Measurements from ENCODE around the gene TP53I13.

Gene TP53I13

GRCh38 chr17:29533976-29534375 is 34.5 kb upstream of the TP53I13 start:
- Histone ChIP-seq H2BK15ac (ENCODE audit: low read length) (no peak overlapping the region), H3K27me3 (ENCODE audit: control insufficient read depth in 3 of 3, insufficient read depth in 3 of 3, low read depth in 1 of 3, low read length in 3 of 3) (no peaks in the 10 kb centered on the region), H3K23ac (ENCODE audit: low read depth, low read length, poor library complexity) (no peak overlapping the region), H3K27ac (replicated peaks; ENCODE audit: low read length) (no peak overlapping the region), H2BK120ac (ENCODE audit: low read depth, low read length) (no peak overlapping the region), H3K14ac (ENCODE audit: low read length) (no peak overlapping the region), H2BK12ac (ENCODE audit: low read length) (no peak overlapping the region), H2AFZ (ENCODE audit: low read length) (no peak overlapping the region), H2AK5ac (ENCODE audit: low read depth, low read length) (no peak overlapping the region), H3K9ac (ENCODE audit: low read depth, low read length, poor library complexity) (no peak overlapping the region), H3K4me1 (ENCODE audit: control insufficient read depth in 2 of 2, insufficient read depth in 1 of 2, low read depth in 1 of 2, low read length in 2 of 2) (no peaks in the 10 kb centered on the region), H3K9me3 (replicated peaks in 1 of 2; ENCODE audit: control insufficient read depth in 2 of 2, insufficient read depth in 1 of 2, low read depth in 1 of 2, low read length in 2 of 2) (no peaks in the 10 kb centered on the region), H3K36me3 (replicated peaks in 1 of 2; ENCODE audit: control insufficient read depth in 2 of 2, insufficient read depth in 2 of 2, low read length in 2 of 2) (peaks cover 17 to 83% of the 10 kb centered on the region in 2 donors), H3K4ac (ENCODE audit: low read length) (no peak overlapping the region), H4K91ac (ENCODE audit: low read depth, low read length, poor library complexity) (no peak overlapping the region), H3K18ac (ENCODE audit: low read length) (no peak overlapping the region), H3K79me1 (ENCODE audit: low read depth, low read length) (no peaks in the 10 kb centered on the region), H2BK5ac (ENCODE audit: low read length) (no peak overlapping the region), H4K8ac (ENCODE audit: low read depth, low read length) (no peak overlapping the region), H3K4me2 (ENCODE audit: insufficient read depth, low read length, poor library complexity, severe bottlenecking) (no peak overlapping the region), H3K4me3 (ENCODE audit: low read length in 2 of 2) (no peak overlapping the region)
- WGBS, 2 donors (ENCODE audit: extremely low coverage in 2 of 2, insufficient read length in 2 of 2, insufficient replicate concordance in 1 of 2): no CpG with 5 or more reads among the region's 8 CpGs
- no peak for DNase-seq (ENCODE audit: low spot score)

- Histone ChIP-seq H3K4me3 (ENCODE audit: low read length in 2 of 2) (no peak overlapping the region), H2AK5ac (ENCODE audit: low read depth, low read length) (no peak overlapping the region), H3K4me1 (ENCODE audit: control insufficient read depth in 2 of 2, insufficient read depth in 1 of 2, low read depth in 1 of 2, low read length in 2 of 2) (peaks cover 0 to 2% of the 10 kb centered on the region in 2 donors), H3K18ac (ENCODE audit: low read length) (no peak overlapping the region), H3K27ac (replicated peaks; ENCODE audit: low read length) (no peak overlapping the region), H2BK12ac (ENCODE audit: low read length) (no peak overlapping the region), H4K8ac (ENCODE audit: low read depth, low read length) (no peak overlapping the region), H3K23ac (ENCODE audit: low read depth, low read length, poor library complexity) (no peak overlapping the region), H3K4ac (ENCODE audit: low read length) (no peak overlapping the region), H2BK120ac (ENCODE audit: low read depth, low read length) (no peak overlapping the region), H3K79me1 (ENCODE audit: low read depth, low read length) (no peaks in the 10 kb centered on the region), H3K9ac (ENCODE audit: low read depth, low read length, poor library complexity) (no peak overlapping the region), H2BK5ac (ENCODE audit: low read length) (no peak overlapping the region), H4K91ac (ENCODE audit: low read depth, low read length, poor library complexity) (no peak overlapping the region), H3K9me3 (replicated peaks in 1 of 2; ENCODE audit: control insufficient read depth in 2 of 2, insufficient read depth in 1 of 2, low read depth in 1 of 2, low read length in 2 of 2) (no peaks in the 10 kb centered on the region), H3K27me3 (ENCODE audit: control insufficient read depth in 3 of 3, insufficient read depth in 3 of 3, low read depth in 1 of 3, low read length in 3 of 3) (no peaks in the 10 kb centered on the region), H3K4me2 (ENCODE audit: insufficient read depth, low read length, poor library complexity, severe bottlenecking) (no peak overlapping the region), H2BK15ac (ENCODE audit: low read length) (no peak overlapping the region), H2AFZ (ENCODE audit: low read length) (no peak overlapping the region), H3K36me3 (replicated peaks in 1 of 2; ENCODE audit: control insufficient read depth in 2 of 2, insufficient read depth in 2 of 2, low read length in 2 of 2) (peaks cover 12 to 78% of the 10 kb centered on the region in 2 donors), H3K14ac (ENCODE audit: low read length) (no peak overlapping the region)
- DNase-seq (ENCODE audit: low spot score): no peak
- WGBS, 2 donors (ENCODE audit: extremely low coverage in 2 of 2, insufficient read length in 2 of 2, insufficient replicate concordance in 1 of 2): no CpG with 5 or more reads among the region's 4 CpGs
Observed at GRCh38 chr17:29544066-29544465, 24.4 kb upstream of the TP53I13 start.

- H3K27me3 ChIP-seq (ENCODE audit: control insufficient read depth in 3 of 3, insufficient read depth in 3 of 3, low read depth in 1 of 3, low read length in 3 of 3): no peaks in the 10 kb centered on the region
- no peak overlapping the region for H2BK15ac ChIP-seq (ENCODE audit: low read length)
- H4K91ac ChIP-seq (ENCODE audit: low read depth, low read length, poor library complexity): no peak overlapping the region
Observed at GRCh38 chr17:29546085-29546484, 22.4 kb upstream of the TP53I13 start.

GRCh38 chr17:29546830-29547229 is 21.7 kb upstream of the TP53I13 start:
- no CpG with 5 or more reads among the region's 1 CpG for WGBS, 2 donors (ENCODE audit: extremely low coverage in 2 of 2, insufficient read length in 2 of 2, insufficient replicate concordance in 1 of 2)
- H3K4me3 ChIP-seq (ENCODE audit: low read length in 2 of 2): no peak overlapping the region
- H3K9ac ChIP-seq (ENCODE audit: low read depth, low read length, poor library complexity): no peak overlapping the region
- H2AFZ ChIP-seq (ENCODE audit: low read length): no peak overlapping the region
- no peak overlapping the region for H2BK15ac ChIP-seq (ENCODE audit: low read length)
- no peak overlapping the region for H2BK5ac ChIP-seq (ENCODE audit: low read length)
- H3K27ac ChIP-seq (replicated peaks; ENCODE audit: low read length): no peak overlapping the region
- H2AK5ac ChIP-seq (ENCODE audit: low read depth, low read length): no peak overlapping the region
- no peaks in the 10 kb centered on the region for H3K79me1 ChIP-seq (ENCODE audit: low read depth, low read length)
- H3K18ac ChIP-seq (ENCODE audit: low read length): no peak overlapping the region
- H3K36me3 ChIP-seq (replicated peaks in 1 of 2; ENCODE audit: control insufficient read depth in 2 of 2, insufficient read depth in 2 of 2, low read length in 2 of 2): peaks cover 10 to 54% of the 10 kb centered on the region in 2 donors
- H2BK120ac ChIP-seq (ENCODE audit: low read depth, low read length): no peak overlapping the region
- no peak overlapping the region for H4K8ac ChIP-seq (ENCODE audit: low read depth, low read length)
- no peak overlapping the region for H3K23ac ChIP-seq (ENCODE audit: low read depth, low read length, poor library complexity)
- H3K9me3 ChIP-seq (replicated peaks in 1 of 2; ENCODE audit: control insufficient read depth in 2 of 2, insufficient read depth in 1 of 2, low read depth in 1 of 2, low read length in 2 of 2): peaks cover 0 to 2% of the 10 kb centered on the region in 2 donors
- no peak overlapping the region for H3K4me2 ChIP-seq (ENCODE audit: insufficient read depth, low read length, poor library complexity, severe bottlenecking)
- H3K27me3 ChIP-seq (ENCODE audit: control insufficient read depth in 3 of 3, insufficient read depth in 3 of 3, low read depth in 1 of 3, low read length in 3 of 3): no peaks in the 10 kb centered on the region
- H4K91ac ChIP-seq (ENCODE audit: low read depth, low read length, poor library complexity): no peak overlapping the region
- no peak overlapping the region for H3K14ac ChIP-seq (ENCODE audit: low read length)
- H3K4me1 ChIP-seq (ENCODE audit: control insufficient read depth in 2 of 2, insufficient read depth in 1 of 2, low read depth in 1 of 2, low read length in 2 of 2): peaks cover 0 to 6% of the 10 kb centered on the region in 2 donors
- DNase-seq (ENCODE audit: low spot score): no peak
- no peak overlapping the region for H3K4ac ChIP-seq (ENCODE audit: low read length)
- no peak overlapping the region for H2BK12ac ChIP-seq (ENCODE audit: low read length)

More at GRCh38 chr17:29546085-29546484, 22.4 kb upstream of the TP53I13 start:
- H2BK120ac ChIP-seq (ENCODE audit: low read depth, low read length): no peak overlapping the region
- peaks cover 0 to 6% of the 10 kb centered on the region in 2 donors for H3K4me1 ChIP-seq (ENCODE audit: control insufficient read depth in 2 of 2, insufficient read depth in 1 of 2, low read depth in 1 of 2, low read length in 2 of 2)
- no peak overlapping the region for H3K18ac ChIP-seq (ENCODE audit: low read length)
- H2AFZ ChIP-seq (ENCODE audit: low read length): no peak overlapping the region
- no peak overlapping the region for H3K14ac ChIP-seq (ENCODE audit: low read length)
- H3K4ac ChIP-seq (ENCODE audit: low read length): no peak overlapping the region
- H4K8ac ChIP-seq (ENCODE audit: low read depth, low read length): no peak overlapping the region
- no peaks in the 10 kb centered on the region for H3K79me1 ChIP-seq (ENCODE audit: low read depth, low read length)
- no peak overlapping the region for H3K4me3 ChIP-seq (ENCODE audit: low read length in 2 of 2)
- H3K27ac ChIP-seq (replicated peaks; ENCODE audit: low read length): no peak overlapping the region
- H2BK12ac ChIP-seq (ENCODE audit: low read length): no peak overlapping the region
- no peak overlapping the region for H3K9ac ChIP-seq (ENCODE audit: low read depth, low read length, poor library complexity)
- H3K4me2 ChIP-seq (ENCODE audit: insufficient read depth, low read length, poor library complexity, severe bottlenecking): no peak overlapping the region
- no CpG with 5 or more reads among the region's 1 CpG for WGBS, 2 donors (ENCODE audit: extremely low coverage in 2 of 2, insufficient read length in 2 of 2, insufficient replicate concordance in 1 of 2)
- peaks cover 12 to 59% of the 10 kb centered on the region in 2 donors for H3K36me3 ChIP-seq (replicated peaks in 1 of 2; ENCODE audit: control insufficient read depth in 2 of 2, insufficient read depth in 2 of 2, low read length in 2 of 2)
- H3K23ac ChIP-seq (ENCODE audit: low read depth, low read length, poor library complexity): no peak overlapping the region
- H2BK5ac ChIP-seq (ENCODE audit: low read length): no peak overlapping the region
- no peak overlapping the region for H2AK5ac ChIP-seq (ENCODE audit: low read depth, low read length)
- no peaks in the 10 kb centered on the region for H3K9me3 ChIP-seq (replicated peaks in 1 of 2; ENCODE audit: control insufficient read depth in 2 of 2, insufficient read depth in 1 of 2, low read depth in 1 of 2, low read length in 2 of 2)
- DNase-seq (ENCODE audit: low spot score): no peak
